K562 (cell line): ENCODE data around the gene PRDM16.

Source experiments
- ARHGAP35 ChIP-seq: fragments of 450-650 bp; IDR thresholded peaks from 2 replicates; pipeline ENCODE4 v1.6.1; 2018; ENCODE audit not compliant: partially characterized antibody
- BHLHE40 ChIP-seq: IDR thresholded peaks from 2 replicates; pipeline ENCODE4 v1.6.1; 2011; ENCODE audit warnings: low read length, improper control_type of control experiment
- CHD4 ChIP-seq: fragments of 200-600 bp; sonication (generic); IDR thresholded peaks from 3 replicates; pipeline ENCODE4 v1.6.1; 2012; ENCODE audit warnings: low read depth, mild to moderate bottlenecking, mixed read lengths, low read length, inconsistent platforms; ENCODE audit not compliant: insufficient read depth, insufficient replicate concordance, poor library complexity, severe bottlenecking
- CTCF ChIP-seq, 3 experiments: IDR thresholded peaks in 2 of 3; conservative IDR thresholded peaks in 1 of 3; 2 replicates each; pipeline ENCODE4 v1.5.1; 2011 to 2012; ENCODE audit warnings: low read length in 3 of 3, mild to moderate bottlenecking in 3 of 3, control low read depth in 2 of 3, improper control_type of control experiment in 1 of 3, inconsistent platforms in 1 of 3, low read depth in 1 of 3, mixed read lengths in 1 of 3, moderate library complexity in 1 of 3; ENCODE audit not compliant: insufficient read depth in 2 of 3
- FOXJ3 ChIP-seq: sonication (generic); formaldehyde crosslinking; IDR thresholded peaks from 2 replicates; pipeline ENCODE4 v1.4.0; 2020; ENCODE audit warnings: mild to moderate bottlenecking, missing genetic modification reagents
- NRF1 ChIP-seq, 2 experiments: fragments of 450-650 bp; IDR thresholded peaks in 1 of 2; conservative IDR thresholded peaks in 1 of 2; 2 replicates each; pipeline ENCODE4 v1.6.1; 2014; ENCODE audit warnings: mild to moderate bottlenecking in 2 of 2
- REST ChIP-seq, 2 experiments: fragments of 450-650 bp; formaldehyde crosslinking in 1 of 2; IDR thresholded peaks; 2 replicates each; pipeline versions ENCODE4 v1.4.0 to v1.6.1; 2014 to 2020; ENCODE audit warnings: mild to moderate bottlenecking in 2 of 2, borderline replicate concordance in 1 of 2, low read depth in 1 of 2
- SIN3A ChIP-seq, 2 experiments: fragments of 150-350 bp in 1 of 2; IDR thresholded peaks; 2 replicates each; pipeline ENCODE4 v1.6.1; 2011 to 2016; ENCODE audit warnings: borderline replicate concordance in 2 of 2, low read depth in 2 of 2, low read length in 2 of 2, mild to moderate bottlenecking in 2 of 2, moderate library complexity in 2 of 2; ENCODE audit not compliant: control insufficient read depth in 1 of 2
- UBTF ChIP-seq, 2 experiments: IDR thresholded peaks; 2 replicates each; pipeline ENCODE4 v1.6.1; 2012; ENCODE audit warnings: improper control_type of control experiment in 2 of 2, low read depth in 2 of 2, low read length in 2 of 2, borderline replicate concordance in 1 of 2
- ZNF354B ChIP-seq: fragments of 250-450 bp; sonication (Bioruptor Pico); IDR thresholded peaks from 2 replicates; pipeline ENCODE4 v1.4.0; 2020

GRCh38 chr1:3306583-3307291, 237.7 kb downstream of the PRDM16 start:
- TF ChIP-seq FOXJ3 (CRISPR knock-in tag), result no peak
- TF ChIP-seq BHLHE40, result no peak
- TF ChIP-seq SIN3A (IDR thresholded peaks at IDR 0.05; ENCODE audit: borderline replicate concordance in 2 of 2, control insufficient read depth in 1 of 2, low read depth in 2 of 2, low read length in 2 of 2), result no peak
- TF ChIP-seq UBTF (IDR thresholded peaks at IDR 0.05; ENCODE audit: borderline replicate concordance in 1 of 2, low read depth in 2 of 2, low read length in 2 of 2), result no peak
- no peak for TF ChIP-seq REST (IDR thresholded peaks at IDR 0.05; ENCODE audit: borderline replicate concordance)
- TF ChIP-seq REST (CRISPR knock-in tag; IDR thresholded peaks at IDR 0.05; ENCODE audit: low read depth), result no peak
- TF ChIP-seq NRF1 (conservative IDR thresholded peaks at IDR 0.05 in 1 of 2, IDR thresholded peaks at IDR 0.05 in 1 of 2), result no peak
- no peak for TF ChIP-seq CTCF (IDR thresholded peaks at IDR 0.05 in 2 of 3, conservative IDR thresholded peaks at IDR 0.05 in 1 of 3; ENCODE audit: insufficient read depth in 2 of 3, low read depth in 1 of 3, low read length in 3 of 3)
- TF ChIP-seq CHD4, result no peak
- no peak for TF ChIP-seq ARHGAP35
- no peak for TF ChIP-seq ZNF354B (CRISPR knock-in tag)
